ENCODE data around the gene PYGL.
"Not testable (repeated sequence)": the region's sequence is repeated elsewhere in the genome, so short reads cannot be mapped to it uniquely, and the experiment has no call there.

DNA sequence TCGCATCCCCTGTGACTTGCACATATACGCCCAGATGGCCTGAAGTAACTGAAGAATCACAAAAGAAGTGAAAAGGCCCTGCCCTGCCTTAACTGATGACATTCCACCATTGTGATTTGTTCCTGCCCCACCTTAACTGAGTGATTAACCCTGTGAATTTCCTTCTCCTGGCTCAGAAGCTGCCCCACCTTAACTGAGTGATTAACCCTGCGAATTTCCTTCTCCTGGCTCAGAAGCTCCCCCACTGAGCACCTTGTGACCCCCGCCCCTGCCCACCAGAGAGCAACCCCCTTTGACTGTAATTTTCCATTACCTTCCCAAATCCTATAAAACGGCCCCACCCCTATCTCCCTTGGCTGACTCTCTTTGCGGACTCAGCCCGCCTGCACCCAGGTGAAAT is 47.9 kb downstream of the PYGL start:
- TF ChIP-seq CTCF (IDR thresholded peaks at IDR 0.05; ENCODE audit: low read depth, low read length); EZH2phosphoT487 (IDR thresholded peaks at IDR 0.05; ENCODE audit: low read depth): not testable (repeated sequence)
